HCT116 (cell line): Measurements from ENCODE around the gene PACRG.

Source experiments
- CBX3 ChIP-seq: IDR thresholded peaks from 2 replicates; pipeline ENCODE4 v1.6.1; 2012; ENCODE audit warnings: low read depth
- CEBPB ChIP-seq: IDR thresholded peaks from 2 replicates; pipeline ENCODE4 v1.6.1; 2012; ENCODE audit warnings: low read depth
- CTCF ChIP-seq, 3 experiments: fragments of 200-600 bp in 1 of 3; sonication (generic) in 1 of 3; IDR thresholded peaks in 2 of 3; conservative IDR thresholded peaks in 1 of 3; 2 replicates each; pipeline ENCODE4 v1.5.1; 2012 to 2017; ENCODE audit warnings: low read depth in 2 of 3, low read length in 2 of 3, antibody characterized with exemption in 1 of 3, borderline replicate concordance in 1 of 3, control low read depth in 1 of 3, mild to moderate bottlenecking in 1 of 3, mixed read lengths in 1 of 3, mixed run types in 1 of 3, moderate library complexity in 1 of 3; ENCODE audit not compliant: insufficient read depth in 1 of 3
- EZH2phosphoT487 ChIP-seq: fragments of 200-600 bp; IDR thresholded peaks from 2 replicates; pipeline ENCODE4 v1.6.1; 2018; ENCODE audit warnings: antibody characterized with exemption, borderline replicate concordance
- MAX ChIP-seq: IDR thresholded peaks from 2 replicates; pipeline ENCODE4 v1.6.1; 2012
- POLR2A ChIP-seq: IDR thresholded peaks from 2 replicates; pipeline ENCODE4 v1.7.0; 2011; ENCODE audit warnings: borderline replicate concordance; ENCODE audit not compliant: insufficient read depth, insufficient read length; ENCODE audit errors: extremely low read depth
- ZNF274 ChIP-seq: fragments of 200-500 bp; sonication (Bioruptor generic); IDR thresholded peaks from 2 replicates; pipeline ENCODE4 v1.6.1; 2014; ENCODE audit warnings: mild to moderate bottlenecking, low read depth, low read length, inconsistent platforms

DNA sequence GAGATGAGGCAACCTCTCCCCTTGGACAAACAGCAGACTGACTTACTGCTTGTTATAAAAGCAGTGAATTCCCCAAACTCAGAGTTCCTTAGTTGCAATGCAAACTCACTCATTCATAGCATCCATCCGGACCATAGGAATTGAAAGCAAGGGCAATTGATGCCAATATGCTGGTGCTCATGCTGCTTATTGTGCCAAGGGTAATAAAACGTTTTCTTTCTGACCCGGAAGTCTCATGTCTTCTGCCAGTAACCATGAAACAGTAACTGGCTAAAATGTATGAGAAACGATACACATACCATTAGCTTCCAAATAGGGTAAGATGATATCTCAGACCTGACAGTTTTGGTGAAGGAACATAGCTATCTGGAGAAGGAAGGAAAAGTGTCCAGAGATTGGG, 18.3 kb upstream of the PACRG start:
- TF ChIP-seq CTCF (IDR thresholded peaks at IDR 0.05 in 2 of 3, conservative IDR thresholded peaks at IDR 0.05 in 1 of 3; ENCODE audit: borderline replicate concordance in 1 of 3, insufficient read depth in 1 of 3, low read depth in 2 of 3, low read length in 2 of 3) (no peak), POLR2A (no peak), MAX (no peak), ZNF274 (no peak), CEBPB (no peak), EZH2phosphoT487 (no peak), CBX3 (no peak)
